HG03103 (cell line): Measurements from ENCODE around the gene CTSA.
"Not testable (repeated sequence)": the region's sequence is repeated elsewhere in the genome, so short reads cannot be mapped to it uniquely, and the experiment has no call there.

ENCODE experiments used
- ATAC-seq: cut with Tn5 transposase; IDR thresholded peaks from one replicate; pipeline ENCODE4 v1.9.1; 2021; ENCODE audit warnings: low read depth; ENCODE audit not compliant: unreplicated experiment

Gene CTSA

DNA sequence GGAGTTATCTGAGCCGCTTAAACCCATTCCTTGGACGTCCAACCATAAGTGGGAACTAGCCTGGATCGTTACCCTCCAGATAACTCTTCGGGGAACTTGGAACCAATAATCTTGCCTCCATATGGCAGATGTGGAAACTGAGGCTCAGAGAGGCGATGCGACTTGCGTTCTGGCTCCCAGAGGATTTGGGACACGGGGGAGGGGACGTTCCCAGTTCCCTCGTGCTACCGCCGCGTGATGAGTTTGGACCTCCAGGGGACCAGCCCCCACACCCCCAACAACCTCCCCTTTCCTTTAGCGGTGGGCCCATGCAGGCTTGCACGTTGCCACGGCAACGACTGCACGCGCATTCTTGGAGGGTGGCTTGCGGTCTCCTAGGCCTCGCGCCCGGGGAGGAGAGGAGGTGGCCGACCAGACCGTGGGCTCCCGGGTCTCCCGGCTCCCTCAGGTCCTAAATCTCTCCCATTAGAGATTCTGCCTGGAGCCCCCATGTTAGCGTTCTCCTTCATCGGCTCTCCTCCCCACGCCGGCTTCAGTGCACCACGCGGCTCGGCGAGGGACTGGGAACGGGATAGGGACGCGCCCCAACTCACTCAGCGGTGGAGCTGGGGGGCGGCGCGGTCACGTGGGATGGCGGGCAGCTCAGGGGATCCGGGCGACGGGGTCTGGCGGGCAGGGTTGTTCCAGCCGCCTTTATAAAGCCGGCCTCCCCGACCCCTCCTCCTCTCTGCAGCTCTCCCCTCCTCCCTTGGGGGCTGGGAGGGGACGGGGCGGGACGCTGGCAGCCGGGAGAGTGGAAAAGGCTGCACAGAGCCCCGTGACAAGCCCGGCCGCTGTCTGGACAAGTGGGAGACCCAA, 20.6 kb downstream of the CTSA start, which contains the start of gene PLTP:
Gene PLTP (minus strand): TSS at position 670 of the 858 bp plus-strand sequence. CDS start 703 bp downstream, outside the sequence.
- no peak for ATAC-seq

DNA sequence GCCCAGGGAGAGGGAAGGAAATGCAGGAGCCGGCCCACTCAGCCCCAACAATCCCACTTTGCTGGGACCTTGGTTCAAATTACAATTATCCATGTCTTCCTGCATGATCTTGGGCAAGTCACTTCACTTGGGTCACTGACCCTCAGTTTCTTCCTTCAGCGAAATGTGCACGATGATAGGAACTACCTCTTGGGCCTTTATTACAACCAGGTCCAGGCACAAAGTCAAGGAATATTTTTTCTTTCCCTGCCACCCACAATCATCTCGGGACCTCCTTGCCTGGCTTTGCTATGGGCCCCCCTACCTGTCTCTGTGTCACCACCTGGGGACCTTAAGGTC, 21.2 kb downstream of the CTSA start:
- no peak for ATAC-seq

DNA sequence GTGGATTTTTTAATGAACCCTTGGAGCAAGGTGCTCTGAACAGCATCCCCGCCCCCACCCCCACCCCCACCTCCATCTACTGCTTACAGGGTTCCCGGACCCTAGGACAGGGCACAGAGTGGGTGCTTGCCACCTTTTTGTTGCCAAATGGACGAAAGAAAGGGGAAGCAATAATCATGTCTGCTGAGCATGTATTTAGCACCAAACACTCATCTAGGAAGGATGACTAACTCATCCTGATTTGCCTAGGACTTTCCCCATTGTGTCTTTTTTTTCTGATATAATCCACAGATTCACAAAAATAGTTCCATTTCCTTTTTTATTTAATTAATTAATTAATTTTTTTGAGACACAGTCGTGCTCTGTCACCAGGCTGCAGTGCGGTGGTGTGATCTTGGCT, 22.0 kb downstream of the CTSA start:
- ATAC-seq: no peak

DNA sequence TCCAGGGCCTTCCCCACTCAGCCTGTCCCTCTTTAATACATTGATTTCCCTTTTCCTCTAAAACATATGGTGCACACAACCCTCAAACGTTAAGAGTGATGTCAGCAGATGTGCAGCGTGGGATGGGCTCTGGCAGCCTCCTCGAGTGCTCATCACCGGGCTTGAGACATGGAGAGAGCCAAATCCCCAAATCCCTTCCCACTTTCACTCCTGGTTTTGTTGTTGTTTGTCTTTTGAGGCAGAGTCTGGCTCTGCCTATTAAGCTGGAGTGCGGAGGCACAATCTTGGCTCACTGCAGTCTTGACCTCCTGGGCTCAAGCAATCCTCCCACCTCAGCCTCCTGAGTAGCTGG, 26.6 kb downstream of the CTSA start:
- no peak for ATAC-seq

DNA sequence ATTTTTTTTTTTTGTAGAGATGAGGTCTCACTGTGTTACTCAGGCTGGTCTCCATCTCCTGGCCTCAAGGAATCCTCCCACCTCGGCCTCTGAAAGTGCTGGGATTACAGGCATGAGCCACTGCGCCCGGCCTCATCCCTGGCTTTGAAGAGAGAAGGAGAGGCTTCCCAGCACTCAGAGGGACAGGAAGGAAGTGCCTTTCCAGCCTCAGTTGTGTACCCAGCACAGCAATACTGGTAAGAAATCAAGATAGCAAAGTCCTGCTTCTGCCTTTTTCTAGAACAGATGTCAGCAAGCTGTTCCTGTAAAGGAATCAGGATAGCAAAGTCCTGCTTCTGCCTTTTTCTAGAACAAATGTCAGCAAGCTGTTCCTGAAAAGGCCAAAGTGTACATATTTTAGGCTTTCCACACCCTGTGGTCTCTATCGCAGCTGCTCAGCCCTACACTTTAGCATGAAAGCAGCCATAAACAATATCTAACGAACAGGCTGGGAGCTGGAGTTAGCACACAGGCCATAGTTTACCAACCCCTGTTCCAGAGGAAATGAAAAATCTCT, 27.1 kb downstream of the CTSA start:
- ATAC-seq: no peak

DNA sequence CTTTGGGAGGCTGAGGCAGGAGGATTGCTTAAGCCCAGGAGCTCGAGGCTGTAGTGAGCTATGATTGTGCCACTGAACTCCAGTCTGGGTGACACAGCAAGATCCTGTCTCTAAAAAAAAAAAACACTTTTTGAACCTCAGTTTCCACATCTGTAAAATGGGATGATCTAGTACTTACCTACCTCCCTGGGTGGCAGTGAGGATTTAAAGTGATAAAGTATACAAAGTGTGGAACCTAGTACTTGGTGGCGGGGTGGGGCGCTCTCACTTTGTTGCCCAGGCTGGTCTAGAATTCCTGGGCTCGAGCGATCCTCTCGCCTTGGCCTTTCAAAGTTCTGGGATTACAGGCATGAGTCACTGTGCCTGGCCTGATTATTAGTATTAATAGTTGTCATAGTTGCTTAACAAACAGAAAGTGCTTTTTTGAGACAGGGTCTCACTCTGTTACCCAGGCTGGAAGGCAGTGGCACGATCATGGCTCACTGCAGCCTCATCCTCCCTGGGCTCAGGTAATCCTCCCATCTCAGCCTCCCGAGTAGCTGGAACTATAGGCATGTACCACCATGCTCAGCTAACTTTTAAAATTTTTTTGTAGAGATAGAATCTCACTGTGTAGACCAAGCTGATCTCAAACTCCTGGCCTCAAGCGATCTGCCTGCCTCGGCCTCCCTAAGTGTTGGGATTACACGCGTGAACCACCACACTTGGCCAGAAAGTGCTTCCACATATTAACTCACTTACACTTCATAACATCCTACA, 27.8 kb downstream of the CTSA start:
- ATAC-seq: no peak

DNA sequence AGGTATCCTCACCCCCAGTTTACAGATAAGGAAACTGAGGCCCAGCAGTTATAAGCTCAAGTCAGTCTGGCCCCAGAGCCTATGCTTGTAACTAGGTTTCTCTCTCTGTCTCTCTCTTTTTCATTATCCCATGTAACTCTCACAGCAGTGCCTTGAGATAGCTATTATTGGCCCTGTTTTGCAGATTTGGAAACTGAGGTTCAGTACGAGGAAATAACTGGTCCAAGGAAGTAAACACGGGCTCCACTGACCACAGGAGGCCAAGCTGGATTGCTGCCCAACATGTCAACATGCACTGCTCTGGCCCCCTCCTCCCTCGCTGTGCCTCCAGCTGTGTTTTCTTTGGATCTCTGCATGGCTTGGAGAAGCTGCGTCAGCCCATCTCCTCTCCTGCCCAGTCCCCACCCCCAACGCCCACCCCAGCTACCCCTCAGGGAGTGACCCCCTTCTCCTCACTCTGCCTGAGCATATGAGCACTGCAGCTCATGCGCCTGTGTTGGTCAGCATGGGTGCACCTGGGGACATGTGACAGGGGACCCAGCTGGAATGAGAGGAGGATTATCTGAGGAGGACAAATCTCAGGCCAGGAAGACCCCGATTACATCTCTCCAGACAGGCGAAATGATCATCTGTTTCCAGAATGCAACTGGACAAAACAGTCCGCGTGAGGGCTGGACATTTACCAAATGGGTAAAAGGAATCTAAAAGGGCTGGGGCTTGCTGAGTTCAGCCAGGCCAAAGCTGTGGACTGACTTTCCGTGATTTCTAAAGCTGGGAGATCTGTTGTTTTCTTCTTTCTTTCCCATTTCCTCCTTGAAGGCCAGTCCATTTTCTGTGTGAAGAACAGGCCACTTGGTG, 28.6 kb downstream of the CTSA start:
- no peak for ATAC-seq

DNA sequence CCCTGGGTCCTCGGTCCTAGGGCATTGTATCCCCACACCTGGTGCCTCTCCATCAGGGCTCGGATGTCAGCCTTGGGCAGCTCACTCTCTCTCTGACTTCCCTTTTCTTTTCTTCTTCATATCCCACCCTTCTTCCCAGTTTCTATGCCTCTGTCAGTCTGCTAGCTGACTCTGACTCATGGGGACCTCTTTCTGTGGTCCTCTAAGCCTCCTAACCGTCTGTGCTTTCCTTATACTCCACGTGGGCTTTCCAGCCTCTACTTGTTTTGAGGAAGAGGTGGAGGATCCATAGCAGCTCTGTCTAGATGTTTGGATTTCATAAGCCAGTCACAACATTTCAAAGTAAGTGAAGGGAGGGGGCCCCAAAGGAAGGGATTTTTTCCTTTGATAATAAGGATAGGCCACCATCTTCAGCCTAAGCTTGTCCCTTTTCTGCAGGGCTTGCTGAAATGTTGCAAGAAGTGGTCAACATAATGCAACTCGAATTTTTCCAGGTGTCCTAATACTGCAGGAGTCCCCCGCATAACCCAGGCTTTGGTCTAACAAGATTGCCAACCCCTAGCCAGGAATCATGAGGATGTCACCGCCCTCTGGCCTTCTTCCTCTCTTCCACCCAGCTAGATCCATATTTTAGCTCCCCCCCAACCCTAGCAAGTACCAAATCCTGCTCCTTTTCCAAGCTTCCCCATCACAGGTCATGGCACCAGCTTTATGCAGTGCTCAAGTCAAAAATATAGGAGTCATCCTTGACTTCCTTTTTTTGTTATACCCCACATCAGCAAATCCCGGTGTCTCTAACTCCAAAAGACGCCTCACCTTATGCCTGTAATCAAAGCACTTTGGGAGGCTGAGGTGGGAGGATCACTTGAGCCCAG, 29.6 kb downstream of the CTSA start:
- no peak for ATAC-seq

DNA sequence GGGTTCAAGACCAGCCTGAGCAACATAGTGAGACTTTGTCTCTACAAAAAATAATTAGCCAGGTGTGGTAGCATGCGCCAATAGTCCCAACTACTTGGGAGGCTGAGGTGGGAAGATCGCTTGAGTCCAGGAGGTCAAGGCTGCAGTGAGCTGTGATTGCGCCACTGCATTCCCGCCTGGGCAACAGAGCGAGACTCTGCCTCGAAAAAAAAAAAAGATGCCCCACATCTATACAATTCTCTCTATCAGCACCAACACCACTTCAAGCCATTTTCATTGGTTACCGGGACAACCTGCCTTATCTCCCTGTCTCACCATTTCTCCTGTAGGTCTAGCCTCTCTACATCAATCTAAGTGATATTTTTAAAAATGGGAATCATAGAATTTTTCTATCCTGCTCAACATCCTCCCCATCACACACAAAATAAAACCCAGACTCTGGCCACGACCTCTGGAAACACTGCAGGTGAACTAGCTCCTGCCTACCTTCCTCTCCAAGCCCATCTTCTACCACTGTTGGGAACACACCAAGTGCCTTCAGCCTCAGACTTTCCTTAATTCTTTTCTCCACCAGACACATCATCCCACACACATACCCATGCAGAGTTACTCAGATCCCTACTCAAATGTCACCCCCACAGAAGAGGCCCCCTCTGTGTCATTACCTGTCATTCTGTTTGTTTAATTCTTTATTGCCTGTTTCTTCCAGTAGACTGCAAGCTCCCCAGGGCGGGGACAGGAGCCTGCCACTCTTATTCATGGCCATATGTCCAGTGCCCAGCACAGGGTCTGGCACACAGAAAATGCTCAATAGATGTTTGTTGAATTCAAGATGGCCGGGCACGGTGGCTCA, 30.4 kb downstream of the CTSA start:
- no peak for ATAC-seq

DNA sequence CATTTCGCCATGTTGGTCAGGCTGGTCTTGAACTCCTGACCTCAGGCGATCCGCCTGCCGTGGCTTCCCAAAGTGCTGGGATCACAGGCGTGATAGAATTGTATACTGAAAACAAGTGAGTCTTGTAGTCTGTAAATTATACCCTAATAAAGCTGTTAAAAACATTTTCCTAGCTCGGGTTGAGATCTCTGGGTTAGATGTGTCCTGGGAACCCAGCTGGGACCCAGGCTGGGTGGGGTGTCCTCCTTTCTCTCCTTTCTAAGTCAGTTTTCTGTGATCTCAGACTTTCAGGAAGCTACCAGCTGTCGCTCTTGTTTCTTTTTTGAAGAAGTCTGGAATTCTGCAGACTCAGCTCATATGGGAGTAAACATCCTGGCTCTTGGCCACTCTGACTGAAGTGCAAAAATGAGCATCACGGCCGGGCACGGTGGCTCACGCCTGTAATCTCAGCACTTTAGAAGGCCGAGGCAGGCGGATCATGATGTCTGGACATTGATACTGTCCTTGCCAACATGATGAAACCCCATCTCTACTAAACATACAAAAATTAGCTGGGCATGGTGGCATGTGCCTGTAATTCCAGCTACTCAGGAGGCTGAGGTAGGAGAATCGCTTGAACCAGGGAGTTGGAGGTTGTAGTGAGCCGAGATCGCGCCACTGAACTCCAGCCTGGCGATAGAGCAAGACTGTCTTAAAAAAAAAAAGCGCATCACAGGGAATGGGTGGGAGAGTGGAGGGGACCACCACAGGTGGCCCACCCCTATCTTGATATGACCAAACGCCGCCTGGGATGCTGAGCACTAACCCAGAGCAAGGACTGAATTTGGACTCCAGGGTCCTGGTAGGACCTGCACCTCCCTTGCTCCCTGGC, 33.5 kb downstream of the CTSA start:
- ATAC-seq: no peak

DNA sequence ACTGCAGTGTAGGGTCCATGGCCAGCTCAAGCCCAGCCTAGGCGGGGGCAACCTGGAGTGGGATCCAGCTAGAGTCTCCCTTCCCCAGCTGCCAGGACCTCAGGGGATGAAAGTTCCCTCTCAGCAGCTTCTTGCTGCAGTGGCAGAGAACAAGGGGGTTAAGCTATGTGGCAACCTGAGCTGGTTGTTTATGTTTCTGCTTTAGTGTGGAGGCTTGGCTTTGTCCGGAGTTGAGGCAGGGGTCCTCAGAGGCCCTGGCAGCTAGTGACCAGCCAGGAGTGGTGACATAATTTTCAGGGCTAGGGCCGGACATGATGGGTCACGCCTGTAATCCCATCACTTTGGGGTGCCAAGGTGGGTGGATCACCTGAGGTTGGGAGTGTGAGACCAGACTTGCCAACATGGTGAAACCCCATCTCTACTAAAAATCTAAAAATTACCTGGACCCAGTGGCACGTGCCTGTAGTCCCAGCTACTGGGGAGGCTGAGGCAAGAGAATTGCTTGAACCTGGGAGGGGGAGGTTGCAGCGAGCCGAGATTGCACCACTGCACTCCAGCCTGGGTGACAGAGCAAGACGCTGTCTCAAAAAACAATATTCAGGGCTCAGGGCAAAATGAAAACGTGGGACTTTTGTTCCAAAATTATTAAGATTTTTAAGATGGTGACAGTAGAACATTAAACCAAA, 34.8 kb downstream of the CTSA start:
- no peak for ATAC-seq

DNA sequence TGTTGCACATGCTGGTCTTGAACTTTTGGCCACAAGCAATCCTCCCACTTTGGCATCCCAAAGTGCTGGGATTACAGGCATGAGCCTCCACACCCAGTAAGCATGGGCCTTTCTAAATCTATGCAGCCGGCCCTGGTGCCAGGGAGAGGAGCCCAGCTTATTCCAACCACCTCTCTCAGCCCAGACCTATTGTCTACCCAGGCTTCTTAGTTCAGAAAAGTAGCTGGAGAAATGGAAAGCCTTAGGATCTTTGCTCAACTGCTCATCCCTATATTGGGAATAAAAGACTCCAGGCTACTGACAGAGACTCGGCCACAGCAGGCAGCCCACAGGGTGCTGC, 35.6 kb downstream of the CTSA start:
- ATAC-seq: no peak

DNA sequence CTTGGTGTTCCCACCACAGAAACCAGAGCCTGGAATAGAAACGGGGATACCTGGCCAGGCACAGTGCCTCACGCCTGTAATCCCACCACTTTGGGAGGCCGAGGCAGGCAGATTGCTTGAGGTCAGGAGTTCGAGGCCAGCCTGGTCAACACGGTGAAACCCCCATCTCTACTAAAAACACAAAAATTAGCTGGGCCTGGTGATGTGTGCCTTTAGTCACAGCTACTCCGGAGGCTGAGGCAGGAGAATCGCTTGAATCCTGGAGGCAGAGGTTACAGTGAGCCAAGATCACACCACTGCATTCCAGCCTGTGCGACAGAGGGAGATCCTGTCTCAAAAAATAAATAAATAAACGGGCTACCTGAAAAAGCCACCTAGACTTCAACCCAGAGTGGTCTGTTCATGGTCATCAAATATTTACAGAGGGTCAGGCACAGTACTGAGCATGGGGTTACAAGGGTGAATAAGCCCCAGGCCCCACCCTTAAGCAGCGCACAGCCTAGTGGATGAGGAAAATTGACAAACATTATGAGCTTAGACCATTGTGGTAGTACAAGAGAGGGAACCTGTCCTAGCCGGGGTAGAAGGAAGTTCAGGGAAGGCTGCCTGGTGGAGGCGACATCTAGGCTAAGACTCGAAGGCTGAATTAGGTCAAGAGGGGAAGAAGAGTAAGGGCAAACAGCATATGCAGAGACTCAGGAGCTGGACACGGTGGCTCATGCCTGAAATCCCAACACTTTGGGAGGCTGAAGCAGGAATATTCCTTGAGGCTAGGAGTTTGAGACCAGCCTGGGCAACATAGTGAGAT, 36.1 kb downstream of the CTSA start:
- ATAC-seq: no peak

DNA sequence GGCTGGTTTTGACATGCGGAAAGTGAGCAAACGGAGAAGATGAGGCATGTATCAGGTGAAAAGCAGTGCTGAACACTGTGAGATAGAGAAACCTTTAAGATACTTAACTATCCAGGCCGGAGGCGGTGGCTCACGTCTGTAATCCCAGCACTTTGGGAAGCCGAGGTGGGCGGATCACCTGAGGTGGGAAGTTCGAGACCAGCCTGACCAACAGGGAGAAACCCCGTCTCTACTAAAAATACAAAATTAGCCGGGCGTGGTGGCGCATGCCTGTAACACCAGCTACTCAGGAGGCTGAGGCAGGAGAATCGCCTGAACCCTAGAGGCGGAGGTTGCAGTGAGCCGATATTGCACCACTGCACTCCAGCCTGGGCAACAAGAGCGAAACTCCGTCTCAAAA, 40.5 kb downstream of the CTSA start:
- not testable (repeated sequence) for ATAC-seq

DNA sequence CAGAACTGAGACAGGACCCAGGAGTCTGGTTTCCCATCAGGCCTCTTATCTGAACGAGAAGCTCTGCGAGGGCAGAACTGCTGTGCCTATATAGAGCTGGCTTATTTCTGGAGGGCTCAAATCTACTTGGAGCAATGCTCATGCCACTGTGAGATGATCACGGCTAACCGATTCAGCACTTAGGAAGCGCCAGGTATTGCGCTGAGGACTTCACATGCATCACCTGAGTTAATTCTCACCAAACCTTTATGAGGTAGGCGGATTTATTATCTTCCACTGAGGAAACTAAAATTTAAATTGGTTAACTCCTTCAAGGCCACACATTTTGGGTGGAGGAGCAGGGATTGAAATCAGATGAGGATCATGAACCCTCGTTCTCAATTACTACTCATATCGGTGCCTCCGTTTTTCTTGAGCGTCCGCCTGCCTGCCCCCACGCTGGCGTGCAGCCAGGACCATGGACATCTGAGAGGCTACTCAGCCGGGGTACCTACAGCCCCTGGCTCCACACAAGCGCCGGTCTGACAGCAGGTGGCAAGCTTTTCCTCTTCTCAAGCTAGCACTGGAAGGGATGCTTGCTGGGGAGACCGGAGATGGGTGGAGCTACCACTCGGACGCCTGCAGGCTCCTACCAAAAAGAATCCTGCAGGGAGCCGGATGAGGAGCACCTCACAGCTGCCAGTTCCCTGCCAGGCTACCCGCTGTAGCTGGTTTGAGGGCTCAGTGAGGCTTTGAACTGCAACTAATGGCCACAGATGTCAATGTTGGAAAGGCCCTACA, 42.3 kb downstream of the CTSA start:
- ATAC-seq: no peak

DNA sequence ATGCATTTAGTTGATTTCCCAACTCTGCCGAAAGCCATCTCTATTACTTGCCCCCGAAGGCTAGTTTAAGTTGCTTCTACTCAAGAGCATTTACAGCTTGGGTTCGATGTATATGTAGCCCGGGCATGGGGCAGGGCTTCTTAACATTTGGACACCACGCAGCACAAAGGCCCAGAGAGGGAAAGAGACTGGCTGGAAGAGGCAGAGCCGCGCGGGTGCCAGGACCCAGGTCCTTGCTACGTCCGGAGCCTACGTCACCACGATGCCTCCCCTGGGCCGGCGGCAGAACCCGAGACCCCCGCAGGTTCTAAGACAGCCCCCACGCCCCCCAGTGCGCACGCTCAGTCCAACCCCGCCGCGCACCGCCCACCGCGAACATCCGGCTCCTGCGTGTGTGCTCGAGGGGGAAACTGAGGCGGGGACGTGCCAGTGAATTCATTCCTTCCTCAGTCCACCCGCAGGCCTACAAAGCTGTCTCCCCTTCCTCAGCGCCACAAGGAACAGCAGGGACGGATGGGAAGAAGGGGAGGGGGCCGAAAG, 43.0 kb downstream of the CTSA start:
- peak; percentile 8 for ATAC-seq
